ENCODE measurements around the gene B3GLCT. TPM values are rescaled to one million over a fixed set of nuclear protein-coding genes. Genes with fewer than 3 reads are reported as not detected.

B3GLCT gene
- total and polyA plus RNA-seq, 2 experiments from 2014 or later: 5.7 to 10.8 TPM

GRCh38 chr13:31223640-31224039 lies 23.9 kb downstream of the B3GLCT start:
- Histone ChIP-seq H2AFZ (no peak overlapping the region), H3K4me3 (no peak overlapping the region), H4K20me1 (ENCODE audit: insufficient read depth, poor library complexity, severe bottlenecking) (no peaks in the 10 kb centered on the region), H3K9me3 (ENCODE audit: low read depth) (no peaks in the 10 kb centered on the region), H3K79me2 (no peaks in the 10 kb centered on the region), H3K9me2 (replicated peaks; ENCODE audit: insufficient read depth) (no peaks in the 10 kb centered on the region), H3K27me3 (no peaks in the 10 kb centered on the region), H3K4me2 (no peak overlapping the region), H3K27ac (no peak overlapping the region), H3K36me3 (replicated peaks; ENCODE audit: insufficient read depth, low read depth) (no peaks in the 10 kb centered on the region), H3K4me1 (ENCODE audit: insufficient read depth) (no peaks in the 10 kb centered on the region)
- WGBS (ENCODE audit: low lambda C conversion rate, missing lambda C conversion rate): 97% methylated on average over 2 of the region's 2 CpGs
- no peak for TF ChIP-seq EZH2 (IDR thresholded peaks at IDR 0.05; ENCODE audit: borderline replicate concordance)
- no peak for TF ChIP-seq CTCF (IDR thresholded peaks at IDR 0.05; ENCODE audit: poor library complexity)
- no peak for TF ChIP-seq EZH2phosphoT487 (IDR thresholded peaks at IDR 0.05; ENCODE audit: low read depth, severe bottlenecking, unreplicated experiment)
- DNase-seq (ENCODE audit: low spot score): no peak

- Histone ChIP-seq H3K4me2 (no peak overlapping the region), H3K4me3 (no peak overlapping the region), H3K79me2 (no peaks in the 10 kb centered on the region), H3K9me2 (replicated peaks; ENCODE audit: insufficient read depth) (no peaks in the 10 kb centered on the region), H4K20me1 (ENCODE audit: insufficient read depth, poor library complexity, severe bottlenecking) (no peaks in the 10 kb centered on the region), H2AFZ (no peak overlapping the region), H3K36me3 (replicated peaks; ENCODE audit: insufficient read depth, low read depth) (no peaks in the 10 kb centered on the region), H3K4me1 (ENCODE audit: insufficient read depth) (no peaks in the 10 kb centered on the region), H3K27me3 (no peaks in the 10 kb centered on the region), H3K27ac (no peak overlapping the region), H3K9me3 (ENCODE audit: low read depth) (no peaks in the 10 kb centered on the region)
- no peak for TF ChIP-seq EZH2phosphoT487 (IDR thresholded peaks at IDR 0.05; ENCODE audit: low read depth, severe bottlenecking, unreplicated experiment)
- no peak for TF ChIP-seq CTCF (IDR thresholded peaks at IDR 0.05; ENCODE audit: poor library complexity)
- TF ChIP-seq EZH2 (IDR thresholded peaks at IDR 0.05; ENCODE audit: borderline replicate concordance): no peak
- DNase-seq (ENCODE audit: low spot score): no peak
- 92% methylated on average over 5 of the region's 5 CpGs for WGBS (ENCODE audit: low lambda C conversion rate, missing lambda C conversion rate)
These were observed 24.4 kb downstream of the B3GLCT start for GRCh38 chr13:31224174-31224669.

GRCh38 chr13:31224963-31225559 lies 25.3 kb downstream of the B3GLCT start:
- H3K79me2 ChIP-seq: no peaks in the 10 kb centered on the region
- no peaks in the 10 kb centered on the region for H4K20me1 ChIP-seq (ENCODE audit: insufficient read depth, poor library complexity, severe bottlenecking)
- 32% methylated on average over 2 of the region's 2 CpGs for WGBS (ENCODE audit: low lambda C conversion rate, missing lambda C conversion rate)
- TF ChIP-seq EZH2 (IDR thresholded peaks at IDR 0.05; ENCODE audit: borderline replicate concordance) (no peak), CTCF (IDR thresholded peaks at IDR 0.05; ENCODE audit: poor library complexity) (no peak), EZH2phosphoT487 (IDR thresholded peaks at IDR 0.05; ENCODE audit: low read depth, severe bottlenecking, unreplicated experiment) (no peak)
- H3K36me3 ChIP-seq (replicated peaks; ENCODE audit: insufficient read depth, low read depth): no peaks in the 10 kb centered on the region
- peak; percentile 31 for DNase-seq (ENCODE audit: low spot score)
- no peaks in the 10 kb centered on the region for H3K27me3 ChIP-seq
- no peaks in the 10 kb centered on the region for H3K9me2 ChIP-seq (replicated peaks; ENCODE audit: insufficient read depth)
- H3K27ac ChIP-seq: no peak overlapping the region
- H3K4me3 ChIP-seq: no peak overlapping the region
- no peak overlapping the region for H3K4me2 ChIP-seq
- no peak overlapping the region for H2AFZ ChIP-seq
- no peaks in the 10 kb centered on the region for H3K4me1 ChIP-seq (ENCODE audit: insufficient read depth)
- no peaks in the 10 kb centered on the region for H3K9me3 ChIP-seq (ENCODE audit: low read depth)

All from hepatocyte (in vitro differentiated cells).